OCI-LY7 (cell line): ENCODE results near the gene SGCB.

Experiments used
- CTCF ChIP-seq: fragments of 200-600 bp; sonication (generic); conservative IDR thresholded peaks from 2 replicates; pipeline ENCODE4 v1.5.1; 2014; ENCODE audit warnings: mild to moderate bottlenecking, antibody characterized with exemption, low read length, moderate library complexity, mixed read lengths
- EZH2phosphoT487 ChIP-seq: fragments of 200-600 bp; sonication (generic); IDR thresholded peaks from 2 replicates; pipeline ENCODE4 v1.6.1; 2018; ENCODE audit warnings: low read depth, borderline replicate concordance, mild to moderate bottlenecking, mixed run types, antibody characterized with exemption, low read length, moderate library complexity, mixed read lengths

- no peak for TF ChIP-seq CTCF
- TF ChIP-seq EZH2phosphoT487 = no peak
Observed at GRCh38 chr4:52004414-52004813, 33.7 kb downstream of the SGCB start.
